HepG2 (cell line): Measurements from ENCODE around the gene CD7. TPM values are rescaled to one million over a fixed set of nuclear protein-coding genes. Genes with fewer than 3 reads are reported as not detected.

Source experiments
- KAT7 ChIP-seq: IDR thresholded peaks from 2 replicates; pipeline ENCODE4 v1.6.1; 2018; ENCODE audit warnings: borderline replicate concordance, missing compliant biosample characterization
- MEF2D ChIP-seq: sonication (generic); formaldehyde crosslinking; IDR thresholded peaks from 2 replicates; pipeline ENCODE4 v1.5.1; 2020; ENCODE audit warnings: mild to moderate bottlenecking, missing genetic modification reagents
- MLLT10 ChIP-seq: sonication (generic); formaldehyde crosslinking; IDR thresholded peaks from 2 replicates; pipeline ENCODE4 v1.4.0; 2020; ENCODE audit warnings: missing genetic modification reagents
- NCOA2 ChIP-seq: sonication (generic); formaldehyde crosslinking; IDR thresholded peaks from 2 replicates; pipeline ENCODE4 v1.8.0; 2022; ENCODE audit warnings: inconsistent platforms
- PITX1 ChIP-seq: sonication (generic); formaldehyde crosslinking; IDR thresholded peaks from 2 replicates; pipeline ENCODE4 v1.5.1; 2020; ENCODE audit warnings: mild to moderate bottlenecking, missing genetic modification reagents
- POLR2AphosphoS5 ChIP-seq: IDR thresholded peaks from 2 replicates; pipeline ENCODE4 v1.6.1; 2012; ENCODE audit warnings: low read depth, low read length
- SIN3A ChIP-seq: IDR thresholded peaks from 2 replicates; pipeline ENCODE4 v1.6.1; 2011; ENCODE audit warnings: low read depth, mild to moderate bottlenecking, control low read depth, low read length, borderline replicate concordance
- ZFP90 ChIP-seq: sonication (generic); formaldehyde crosslinking; IDR thresholded peaks from 2 replicates; pipeline ENCODE4 v1.8.0; 2022; ENCODE audit warnings: missing genetic modification reagents, mild to moderate bottlenecking, inconsistent platforms, borderline replicate concordance
- ZKSCAN5 ChIP-seq: sonication (generic); formaldehyde crosslinking; IDR thresholded peaks from 2 replicates; pipeline ENCODE4 v1.5.1; 2020; ENCODE audit warnings: mild to moderate bottlenecking, missing genetic modification reagents
- ZNF33B ChIP-seq: sonication (generic); formaldehyde crosslinking; IDR thresholded peaks from 2 replicates; pipeline ENCODE4 v1.5.1; 2020; ENCODE audit warnings: mild to moderate bottlenecking, missing genetic modification reagents
- polyA plus RNA-seq, 8 experiments: library from polyadenylated mRNA; depleted of rRNA in 3 of 8; stranded (reverse) in 7 of 8; unstranded in 1 of 8; fragments of >200 nt; fragmentation: Illumina TruSeq in 4 of 8; extraction: Trizol in 4 of 8; gene quantifications; 2 replicates each; pipeline versions ENCODE4 v1.2.1 to v1.2.3, GENCODE V29; 2011 to 2016; ENCODE audit warnings: low read depth in 4 of 8, missing spikeins in 1 of 8, mixed read lengths in 1 of 8; ENCODE audit not compliant: insufficient read depth in 1 of 8
- total RNA-seq, 5 experiments: library from RNA; depleted of rRNA; stranded (reverse); fragments of >200 nt; fragmentation: Illumina TruSeq; extraction: Trizol; gene quantifications; 2 replicates each; pipeline ENCODE4 v1.2.3, GENCODE V29; 2016; ENCODE audit warnings: low read depth in 1 of 5
- TF ChIP-seq, protein P1 (sequence below): sonication (generic); formaldehyde crosslinking; IDR thresholded peaks from 2 replicates; pipeline ENCODE4 v1.4.0; 2020; ENCODE audit warnings: missing genetic modification reagents, borderline replicate concordance
- TF ChIP-seq, protein P2 (sequence below): sonication (generic); formaldehyde crosslinking; IDR thresholded peaks from 2 replicates; pipeline ENCODE4 v1.4.0; 2020; ENCODE audit warnings: missing genetic modification reagents
- TF ChIP-seq, protein P3 (sequence below): sonication (generic); formaldehyde crosslinking; IDR thresholded peaks from 2 replicates; pipeline ENCODE4 v1.5.0; 2020; ENCODE audit warnings: missing genetic modification reagents, mild to moderate bottlenecking, borderline replicate concordance
- TF ChIP-seq, protein P4 (sequence below): IDR thresholded peaks from 2 replicates; pipeline ENCODE4 v1.6.1; 2016
- TF ChIP-seq, protein P5 (sequence below): sonication (generic); formaldehyde crosslinking; IDR thresholded peaks from 2 replicates; pipeline ENCODE4 v1.8.1; 2023; ENCODE audit warnings: mild to moderate bottlenecking, missing genetic modification reagents
- TF ChIP-seq, protein P6 (sequence below): sonication (generic); formaldehyde crosslinking; IDR thresholded peaks from 2 replicates; pipeline ENCODE4 v1.8.0; 2022; ENCODE audit warnings: mild to moderate bottlenecking, missing genetic modification reagents, moderate library complexity

The CD7 gene
- total and polyA plus RNA-seq, 2 of the 13 experiments (the other 11 are each of a cell fraction or from before 2014, with no cell fraction given): 67.6 to 76.4 TPM

DNA sequence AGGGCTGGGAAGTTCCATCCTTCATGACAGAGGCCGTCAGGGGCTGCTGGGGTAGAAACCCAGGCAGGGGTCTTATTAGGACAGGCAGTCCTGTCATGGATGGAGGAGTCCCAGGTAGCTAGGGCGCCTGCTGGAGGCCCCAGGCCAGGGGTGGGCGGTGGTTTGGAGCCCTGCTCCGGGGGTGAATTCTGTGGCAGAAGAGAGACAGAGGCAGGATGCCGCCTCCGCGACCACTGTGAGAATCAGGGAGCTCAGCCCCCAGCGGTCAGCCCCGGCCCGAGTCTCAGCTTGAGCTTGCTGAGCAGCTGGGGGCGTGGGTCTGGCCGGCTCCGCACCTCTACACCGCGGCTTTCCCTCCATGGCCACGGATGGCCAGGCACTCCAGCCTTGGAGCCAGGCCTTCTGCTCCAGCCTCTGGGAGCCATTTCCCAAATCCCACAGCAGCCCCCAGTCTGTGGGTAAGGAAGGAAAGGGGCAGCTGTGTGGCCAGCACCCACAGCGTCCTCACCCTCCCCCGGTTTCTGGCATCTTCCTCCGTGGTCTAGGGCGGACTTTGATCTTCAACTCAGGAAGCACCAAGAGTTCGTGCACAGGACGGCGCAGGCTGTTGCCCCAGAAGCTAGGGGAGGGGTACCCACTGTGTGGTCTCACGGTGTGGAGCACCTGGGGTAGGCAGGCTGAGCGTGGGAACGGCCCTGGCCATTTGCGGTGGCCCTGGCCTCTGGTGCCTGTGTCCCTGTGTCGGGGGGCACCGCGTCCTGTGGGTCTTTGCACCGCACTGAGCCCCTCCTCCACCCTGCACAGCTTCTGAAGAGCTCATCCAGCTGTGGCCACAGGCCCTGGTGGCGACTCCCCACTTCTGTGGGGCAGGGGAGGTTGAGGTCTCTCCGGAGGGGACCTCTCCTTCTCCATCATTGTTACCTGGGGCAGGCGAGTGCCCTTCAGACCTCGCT is 14.1 kb downstream of the CD7 start (continued):
- TF ChIP-seq, protein P1, sequence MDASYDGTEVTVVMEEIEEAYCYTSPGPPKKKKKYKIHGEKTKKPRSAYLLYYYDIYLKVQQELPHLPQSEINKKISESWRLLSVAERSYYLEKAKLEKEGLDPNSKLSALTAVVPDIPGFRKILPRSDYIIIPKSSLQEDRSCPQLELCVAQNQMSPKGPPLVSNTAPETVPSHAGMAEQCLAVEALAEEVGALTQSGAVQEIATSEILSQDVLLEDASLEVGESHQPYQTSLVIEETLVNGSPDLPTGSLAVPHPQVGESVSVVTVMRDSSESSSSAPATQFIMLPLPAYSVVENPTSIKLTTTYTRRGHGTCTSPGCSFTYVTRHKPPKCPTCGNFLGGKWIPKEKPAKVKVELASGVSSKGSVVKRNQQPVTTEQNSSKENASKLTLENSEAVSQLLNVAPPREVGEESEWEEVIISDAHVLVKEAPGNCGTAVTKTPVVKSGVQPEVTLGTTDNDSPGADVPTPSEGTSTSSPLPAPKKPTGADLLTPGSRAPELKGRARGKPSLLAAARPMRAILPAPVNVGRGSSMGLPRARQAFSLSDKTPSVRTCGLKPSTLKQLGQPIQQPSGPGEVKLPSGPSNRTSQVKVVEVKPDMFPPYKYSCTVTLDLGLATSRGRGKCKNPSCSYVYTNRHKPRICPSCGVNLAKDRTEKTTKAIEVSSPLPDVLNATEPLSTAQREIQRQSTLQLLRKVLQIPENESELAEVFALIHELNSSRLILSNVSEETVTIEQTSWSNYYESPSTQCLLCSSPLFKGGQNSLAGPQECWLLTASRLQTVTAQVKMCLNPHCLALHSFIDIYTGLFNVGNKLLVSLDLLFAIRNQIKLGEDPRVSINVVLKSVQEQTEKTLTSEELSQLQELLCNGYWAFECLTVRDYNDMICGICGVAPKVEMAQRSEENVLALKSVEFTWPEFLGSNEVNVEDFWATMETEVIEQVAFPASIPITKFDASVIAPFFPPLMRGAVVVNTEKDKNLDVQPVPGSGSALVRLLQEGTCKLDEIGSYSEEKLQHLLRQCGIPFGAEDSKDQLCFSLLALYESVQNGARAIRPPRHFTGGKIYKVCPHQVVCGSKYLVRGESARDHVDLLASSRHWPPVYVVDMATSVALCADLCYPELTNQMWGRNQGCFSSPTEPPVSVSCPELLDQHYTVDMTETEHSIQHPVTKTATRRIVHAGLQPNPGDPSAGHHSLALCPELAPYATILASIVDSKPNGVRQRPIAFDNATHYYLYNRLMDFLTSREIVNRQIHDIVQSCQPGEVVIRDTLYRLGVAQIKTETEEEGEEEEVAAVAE (CRISPR knock-in tag): 0 out of 2 replicates have a peak, but pooled peaks have one; percentile 63
- TF ChIP-seq, protein P2, sequence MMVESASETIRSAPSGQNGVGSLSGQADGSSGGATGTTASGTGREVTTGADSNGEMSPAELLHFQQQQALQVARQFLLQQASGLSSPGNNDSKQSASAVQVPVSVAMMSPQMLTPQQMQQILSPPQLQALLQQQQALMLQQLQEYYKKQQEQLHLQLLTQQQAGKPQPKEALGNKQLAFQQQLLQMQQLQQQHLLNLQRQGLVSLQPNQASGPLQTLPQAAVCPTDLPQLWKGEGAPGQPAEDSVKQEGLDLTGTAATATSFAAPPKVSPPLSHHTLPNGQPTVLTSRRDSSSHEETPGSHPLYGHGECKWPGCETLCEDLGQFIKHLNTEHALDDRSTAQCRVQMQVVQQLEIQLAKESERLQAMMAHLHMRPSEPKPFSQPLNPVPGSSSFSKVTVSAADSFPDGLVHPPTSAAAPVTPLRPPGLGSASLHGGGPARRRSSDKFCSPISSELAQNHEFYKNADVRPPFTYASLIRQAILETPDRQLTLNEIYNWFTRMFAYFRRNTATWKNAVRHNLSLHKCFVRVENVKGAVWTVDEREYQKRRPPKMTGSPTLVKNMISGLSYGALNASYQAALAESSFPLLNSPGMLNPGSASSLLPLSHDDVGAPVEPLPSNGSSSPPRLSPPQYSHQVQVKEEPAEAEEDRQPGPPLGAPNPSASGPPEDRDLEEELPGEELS (CRISPR knock-in tag): peak; percentile 47; the same call in 1 of the 2 replicates
- TF ChIP-seq, protein P3, sequence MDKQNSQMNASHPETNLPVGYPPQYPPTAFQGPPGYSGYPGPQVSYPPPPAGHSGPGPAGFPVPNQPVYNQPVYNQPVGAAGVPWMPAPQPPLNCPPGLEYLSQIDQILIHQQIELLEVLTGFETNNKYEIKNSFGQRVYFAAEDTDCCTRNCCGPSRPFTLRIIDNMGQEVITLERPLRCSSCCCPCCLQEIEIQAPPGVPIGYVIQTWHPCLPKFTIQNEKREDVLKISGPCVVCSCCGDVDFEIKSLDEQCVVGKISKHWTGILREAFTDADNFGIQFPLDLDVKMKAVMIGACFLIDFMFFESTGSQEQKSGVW (CRISPR knock-in tag): no peak
- no peak for TF ChIP-seq SIN3A
- peak; percentile 60; the same call in 1 of the 2 replicates for TF ChIP-seq PITX1 (CRISPR knock-in tag)
- TF ChIP-seq, protein P4, sequence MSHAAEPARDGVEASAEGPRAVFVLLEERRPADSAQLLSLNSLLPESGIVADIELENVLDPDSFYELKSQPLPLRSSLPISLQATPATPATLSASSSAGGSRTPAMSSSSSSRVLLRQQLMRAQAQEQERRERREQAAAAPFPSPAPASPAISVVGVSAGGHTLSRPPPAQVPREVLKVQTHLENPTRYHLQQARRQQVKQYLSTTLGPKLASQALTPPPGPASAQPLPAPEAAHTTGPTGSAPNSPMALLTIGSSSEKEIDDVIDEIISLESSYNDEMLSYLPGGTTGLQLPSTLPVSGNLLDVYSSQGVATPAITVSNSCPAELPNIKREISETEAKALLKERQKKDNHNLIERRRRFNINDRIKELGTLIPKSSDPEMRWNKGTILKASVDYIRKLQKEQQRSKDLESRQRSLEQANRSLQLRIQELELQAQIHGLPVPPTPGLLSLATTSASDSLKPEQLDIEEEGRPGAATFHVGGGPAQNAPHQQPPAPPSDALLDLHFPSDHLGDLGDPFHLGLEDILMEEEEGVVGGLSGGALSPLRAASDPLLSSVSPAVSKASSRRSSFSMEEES: peak; percentile 52; the same call in 1 of the 2 replicates
- TF ChIP-seq MLLT10: no peak
- TF ChIP-seq, protein P5, sequence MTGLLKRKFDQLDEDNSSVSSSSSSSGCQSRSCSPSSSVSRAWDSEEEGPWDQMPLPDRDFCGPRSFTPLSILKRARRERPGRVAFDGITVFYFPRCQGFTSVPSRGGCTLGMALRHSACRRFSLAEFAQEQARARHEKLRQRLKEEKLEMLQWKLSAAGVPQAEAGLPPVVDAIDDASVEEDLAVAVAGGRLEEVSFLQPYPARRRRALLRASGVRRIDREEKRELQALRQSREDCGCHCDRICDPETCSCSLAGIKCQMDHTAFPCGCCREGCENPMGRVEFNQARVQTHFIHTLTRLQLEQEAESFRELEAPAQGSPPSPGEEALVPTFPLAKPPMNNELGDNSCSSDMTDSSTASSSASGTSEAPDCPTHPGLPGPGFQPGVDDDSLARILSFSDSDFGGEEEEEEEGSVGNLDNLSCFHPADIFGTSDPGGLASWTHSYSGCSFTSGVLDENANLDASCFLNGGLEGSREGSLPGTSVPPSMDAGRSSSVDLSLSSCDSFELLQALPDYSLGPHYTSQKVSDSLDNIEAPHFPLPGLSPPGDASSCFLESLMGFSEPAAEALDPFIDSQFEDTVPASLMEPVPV (CRISPR knock-in tag): no peak
- TF ChIP-seq, protein P6, sequence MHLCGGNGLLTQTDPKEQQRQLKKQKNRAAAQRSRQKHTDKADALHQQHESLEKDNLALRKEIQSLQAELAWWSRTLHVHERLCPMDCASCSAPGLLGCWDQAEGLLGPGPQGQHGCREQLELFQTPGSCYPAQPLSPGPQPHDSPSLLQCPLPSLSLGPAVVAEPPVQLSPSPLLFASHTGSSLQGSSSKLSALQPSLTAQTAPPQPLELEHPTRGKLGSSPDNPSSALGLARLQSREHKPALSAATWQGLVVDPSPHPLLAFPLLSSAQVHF: no peak
- peak; percentile 36; the same call in 1 of the 2 replicates for TF ChIP-seq POLR2AphosphoS5
- TF ChIP-seq NCOA2 (CRISPR knock-in tag): peak; percentile 49; the same call in 1 of the 2 replicates
- TF ChIP-seq ZFP90: no peak
- TF ChIP-seq MEF2D (CRISPR knock-in tag): peak; percentile 65
- TF ChIP-seq ZNF33B (CRISPR knock-in tag): 0 out of 2 replicates have a peak, but pooled peaks have one; percentile 40
- TF ChIP-seq KAT7: 0 out of 2 replicates have a peak, but pooled peaks have one; percentile 34
- TF ChIP-seq ZKSCAN5: 0 out of 2 replicates have a peak, but pooled peaks have one; percentile 65
